ENCODE measurements around the gene PLCB1. TPM values are rescaled to one million over a fixed set of nuclear protein-coding genes. Genes with fewer than 3 reads are reported as not detected.

PLCB1 gene
- total and polyA plus RNA-seq, 2 donors (not counting 3 experiments of a cell fraction or from before 2014, with no cell fraction given), result 10.2 to 53.4 TPM

DNA sequence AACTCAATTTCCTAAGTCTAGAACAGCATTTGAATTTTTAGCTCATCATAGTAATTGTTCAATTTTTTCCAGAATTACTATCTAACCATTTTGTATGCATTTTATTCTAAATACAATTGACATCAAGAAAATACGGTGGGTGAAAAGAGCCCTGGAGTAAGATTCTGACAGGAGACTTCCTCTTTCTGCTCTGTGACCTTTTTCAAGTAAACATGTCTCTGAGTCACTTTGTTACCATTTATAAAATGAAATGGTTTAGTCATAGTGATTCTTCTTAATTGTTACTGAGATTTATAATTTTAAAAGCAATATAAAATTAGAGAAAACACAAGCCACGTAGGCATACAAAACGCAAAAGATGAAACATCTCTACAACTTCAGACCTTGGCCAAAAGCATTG, 80.2 kb downstream of the PLCB1 start:
- TF ChIP-seq FOS (IDR thresholded peaks at IDR 0.05; ENCODE audit: borderline replicate concordance, insufficient read depth, low read length), result peak; percentile 15
- no peak for TF ChIP-seq EZH2 (IDR thresholded peaks at IDR 0.05; ENCODE audit: borderline replicate concordance, low read depth, low read length, severe bottlenecking)
- TF ChIP-seq, protein P1, sequence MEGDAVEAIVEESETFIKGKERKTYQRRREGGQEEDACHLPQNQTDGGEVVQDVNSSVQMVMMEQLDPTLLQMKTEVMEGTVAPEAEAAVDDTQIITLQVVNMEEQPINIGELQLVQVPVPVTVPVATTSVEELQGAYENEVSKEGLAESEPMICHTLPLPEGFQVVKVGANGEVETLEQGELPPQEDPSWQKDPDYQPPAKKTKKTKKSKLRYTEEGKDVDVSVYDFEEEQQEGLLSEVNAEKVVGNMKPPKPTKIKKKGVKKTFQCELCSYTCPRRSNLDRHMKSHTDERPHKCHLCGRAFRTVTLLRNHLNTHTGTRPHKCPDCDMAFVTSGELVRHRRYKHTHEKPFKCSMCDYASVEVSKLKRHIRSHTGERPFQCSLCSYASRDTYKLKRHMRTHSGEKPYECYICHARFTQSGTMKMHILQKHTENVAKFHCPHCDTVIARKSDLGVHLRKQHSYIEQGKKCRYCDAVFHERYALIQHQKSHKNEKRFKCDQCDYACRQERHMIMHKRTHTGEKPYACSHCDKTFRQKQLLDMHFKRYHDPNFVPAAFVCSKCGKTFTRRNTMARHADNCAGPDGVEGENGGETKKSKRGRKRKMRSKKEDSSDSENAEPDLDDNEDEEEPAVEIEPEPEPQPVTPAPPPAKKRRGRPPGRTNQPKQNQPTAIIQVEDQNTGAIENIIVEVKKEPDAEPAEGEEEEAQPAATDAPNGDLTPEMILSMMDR (IDR thresholded peaks at IDR 0.05; ENCODE audit: extremely low read depth in 1 of 2, insufficient read depth in 1 of 2, low read depth in 1 of 2, low read length in 2 of 2), result no peak
- no peak for TF ChIP-seq GATA2 (IDR thresholded peaks at IDR 0.05; ENCODE audit: insufficient read depth, insufficient read length, low read depth, low read length)
- no peak for TF ChIP-seq POLR2A (IDR thresholded peaks at IDR 0.05; ENCODE audit: low read depth, low read length)
- peak; percentile 3 for TF ChIP-seq JUN (IDR thresholded peaks at IDR 0.05; ENCODE audit: borderline replicate concordance, insufficient read depth, insufficient read length, low read depth)
- Histone ChIP-seq H2AFZ (ENCODE audit: low read depth, low read length) (no peak overlapping the region), H3K9ac (replicated peaks; ENCODE audit: extremely low read depth, insufficient read depth, low read length) (no peak overlapping the region), H3K4me1 (ENCODE audit: control insufficient read depth, extremely low read depth, insufficient read depth, low read length) (peaks cover 5% of the 10 kb centered on the region), H3K4me2 (ENCODE audit: insufficient read depth, low read length) (no peak overlapping the region), H3K27me3 (ENCODE audit: control insufficient read depth in 2 of 2, insufficient read depth in 2 of 2, low read length in 2 of 2) (no peaks in the 10 kb centered on the region), H3K9me1 (replicated peaks; ENCODE audit: control insufficient read depth, extremely low read depth, insufficient read depth, low read length) (no peaks in the 10 kb centered on the region), H4K20me1 (replicated peaks; ENCODE audit: control insufficient read depth, extremely low read depth, insufficient read depth, low read length) (no peaks in the 10 kb centered on the region), H3K9me3 (replicated peaks; ENCODE audit: control insufficient read depth, insufficient read depth, low read length) (no peaks in the 10 kb centered on the region), H3K36me3 (ENCODE audit: control insufficient read depth in 2 of 2, extremely low read depth in 1 of 2, insufficient read depth in 2 of 2, low read length in 2 of 2) (no peaks in the 10 kb centered on the region), H3K79me2 (ENCODE audit: control insufficient read depth, insufficient read depth, low read length) (no peaks in the 10 kb centered on the region), H3K27ac (ENCODE audit: insufficient read depth, low read depth, low read length) (no peak overlapping the region), H3K4me3 (replicated peaks in 1 of 3; ENCODE audit: insufficient read depth in 1 of 3, low read depth in 1 of 3, low read length in 3 of 3) (no peak overlapping the region)
- intact Hi-C loops (cut with micrococcal nuclease), result no loop called here
- DNase-seq (ENCODE audit: low read depth, low spot score) (peak; percentile 11), FAIRE-seq (peak; percentile 44)
- BruUV-seq (replicated peaks), result no TSS peak
- CTCF ChIA-PET, result no interaction called here
- dilution Hi-C loops (cut with MboI; ENCODE audit: extremely low pct_ligation_motif_present, low sequenced_read_pairs), result no loop called here
- POLR2A ChIA-PET, result no interaction called here

DNA sequence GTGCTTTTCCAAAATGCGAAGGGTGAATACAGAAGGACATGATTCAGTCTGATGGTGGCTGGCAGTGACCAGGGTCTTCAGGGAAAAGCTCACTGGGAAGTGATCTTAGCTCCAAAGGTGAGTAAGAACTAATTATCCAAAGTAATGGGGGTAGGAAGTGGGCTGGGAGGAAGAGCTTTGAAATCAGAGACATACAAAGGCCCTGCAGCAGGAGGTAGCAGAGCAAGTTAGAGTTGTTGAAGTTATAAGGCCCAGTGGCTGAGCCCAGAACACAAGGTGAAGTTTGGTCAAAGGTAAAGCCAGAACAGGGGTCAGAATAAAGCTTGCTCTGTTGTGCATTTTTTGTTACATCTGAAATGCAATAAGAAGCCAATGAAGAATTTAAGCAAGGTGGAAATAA, 81.2 kb downstream of the PLCB1 start:
- BruUV-seq (replicated peaks), result no TSS peak

More for the DNA sequence above, 81.2 kb downstream of the PLCB1 start:
- no peak overlapping the region for H3K4me2 ChIP-seq (ENCODE audit: insufficient read depth, low read length)
- no peaks in the 10 kb centered on the region for H3K9me3 ChIP-seq (replicated peaks; ENCODE audit: control insufficient read depth, insufficient read depth, low read length)
- POLR2A ChIA-PET, result no interaction called here
- DNase-seq (ENCODE audit: low read depth, low spot score) (no peak), FAIRE-seq (no peak)
- H2AFZ ChIP-seq (ENCODE audit: low read depth, low read length), result no peak overlapping the region
- no peaks in the 10 kb centered on the region for H4K20me1 ChIP-seq (replicated peaks; ENCODE audit: control insufficient read depth, extremely low read depth, insufficient read depth, low read length)
- H3K36me3 ChIP-seq (ENCODE audit: control insufficient read depth in 2 of 2, extremely low read depth in 1 of 2, insufficient read depth in 2 of 2, low read length in 2 of 2), result no peaks in the 10 kb centered on the region
- H3K4me3 ChIP-seq (replicated peaks in 1 of 3; ENCODE audit: insufficient read depth in 1 of 3, low read depth in 1 of 3, low read length in 3 of 3), result no peak overlapping the region
- H3K9ac ChIP-seq (replicated peaks; ENCODE audit: extremely low read depth, insufficient read depth, low read length), result no peak overlapping the region
- peaks cover 5% of the 10 kb centered on the region for H3K4me1 ChIP-seq (ENCODE audit: control insufficient read depth, extremely low read depth, insufficient read depth, low read length)
- CTCF ChIA-PET, result no interaction called here
- no peaks in the 10 kb centered on the region for H3K9me1 ChIP-seq (replicated peaks; ENCODE audit: control insufficient read depth, extremely low read depth, insufficient read depth, low read length)
- TF ChIP-seq POLR2A (IDR thresholded peaks at IDR 0.05; ENCODE audit: low read depth, low read length) (no peak), GATA2 (IDR thresholded peaks at IDR 0.05; ENCODE audit: insufficient read depth, insufficient read length, low read depth, low read length) (no peak), JUN (IDR thresholded peaks at IDR 0.05; ENCODE audit: borderline replicate concordance, insufficient read depth, insufficient read length, low read depth) (no peak), FOS (IDR thresholded peaks at IDR 0.05; ENCODE audit: borderline replicate concordance, insufficient read depth, low read length) (no peak), POLR2AphosphoS5 (IDR thresholded peaks at IDR 0.05; ENCODE audit: insufficient read depth, low read depth, low read length) (no peak), MYC (IDR thresholded peaks at IDR 0.05; ENCODE audit: low read depth, low read length) (no peak), EZH2 (IDR thresholded peaks at IDR 0.05; ENCODE audit: borderline replicate concordance, low read depth, low read length, severe bottlenecking) (no peak)
- TF ChIP-seq, protein P1 (IDR thresholded peaks at IDR 0.05; ENCODE audit: extremely low read depth in 1 of 2, insufficient read depth in 1 of 2, low read depth in 1 of 2, low read length in 2 of 2), result no peak
- TF ChIP-seq, protein P2, sequence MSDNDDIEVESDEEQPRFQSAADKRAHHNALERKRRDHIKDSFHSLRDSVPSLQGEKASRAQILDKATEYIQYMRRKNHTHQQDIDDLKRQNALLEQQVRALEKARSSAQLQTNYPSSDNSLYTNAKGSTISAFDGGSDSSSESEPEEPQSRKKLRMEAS (IDR thresholded peaks at IDR 0.05; ENCODE audit: insufficient read depth, insufficient read length), result no peak
- H3K79me2 ChIP-seq (ENCODE audit: control insufficient read depth, insufficient read depth, low read length), result no peaks in the 10 kb centered on the region
- intact Hi-C loops (cut with micrococcal nuclease), result no loop called here
- no peaks in the 10 kb centered on the region for H3K27me3 ChIP-seq (ENCODE audit: control insufficient read depth in 2 of 2, insufficient read depth in 2 of 2, low read length in 2 of 2)
- H3K27ac ChIP-seq (ENCODE audit: insufficient read depth, low read depth, low read length), result no peak overlapping the region
- dilution Hi-C loops (cut with MboI; ENCODE audit: extremely low pct_ligation_motif_present, low sequenced_read_pairs), result no loop called here
